Stimulated activated CD8-positive, alpha-beta memory T cell treated with anti-CD3 and anti-CD28 coated beads, Interleukin-4, amount 100 ng/mL, for 4 hours (primary cell): ENCODE results near the gene LMTK2.
"Not testable (repeated sequence)": the region's sequence is repeated elsewhere in the genome, so short reads cannot be mapped to it uniquely, and the experiment has no call there.

Source experiments
- DNase-seq, 2 donors: peaks; one replicate each; pipeline ENCODE4 v3.0.0-alpha.2; 2020; ENCODE audit warnings: low read depth in 2 of 2, low spot score in 1 of 2

The LMTK2 gene

GRCh38 chr7:98105942-98106544 is 619 bp upstream of the LMTK2 start:
- no peak for DNase-seq

DNA sequence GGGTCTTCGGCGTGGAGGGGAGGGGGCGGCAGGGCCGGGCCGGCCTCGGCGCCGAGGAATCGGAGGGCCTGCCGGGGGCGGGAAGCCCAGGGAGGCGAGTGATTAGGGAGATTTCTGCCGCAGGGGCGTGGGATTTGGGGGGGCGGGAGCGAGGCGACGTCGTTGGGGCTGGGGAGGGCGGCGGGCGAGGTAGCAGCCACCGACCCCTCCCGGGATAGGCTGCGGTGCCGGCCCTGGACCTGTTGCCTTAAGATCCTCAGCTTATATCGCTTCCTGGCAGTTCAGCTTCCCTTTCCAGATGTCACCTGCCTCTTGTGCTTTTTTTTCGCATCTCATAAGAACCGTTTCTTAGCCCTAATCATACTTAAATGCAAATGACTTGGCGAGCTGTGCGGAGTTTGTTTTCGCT is 655 bp downstream of the LMTK2 start:
- no peak for DNase-seq

DNA sequence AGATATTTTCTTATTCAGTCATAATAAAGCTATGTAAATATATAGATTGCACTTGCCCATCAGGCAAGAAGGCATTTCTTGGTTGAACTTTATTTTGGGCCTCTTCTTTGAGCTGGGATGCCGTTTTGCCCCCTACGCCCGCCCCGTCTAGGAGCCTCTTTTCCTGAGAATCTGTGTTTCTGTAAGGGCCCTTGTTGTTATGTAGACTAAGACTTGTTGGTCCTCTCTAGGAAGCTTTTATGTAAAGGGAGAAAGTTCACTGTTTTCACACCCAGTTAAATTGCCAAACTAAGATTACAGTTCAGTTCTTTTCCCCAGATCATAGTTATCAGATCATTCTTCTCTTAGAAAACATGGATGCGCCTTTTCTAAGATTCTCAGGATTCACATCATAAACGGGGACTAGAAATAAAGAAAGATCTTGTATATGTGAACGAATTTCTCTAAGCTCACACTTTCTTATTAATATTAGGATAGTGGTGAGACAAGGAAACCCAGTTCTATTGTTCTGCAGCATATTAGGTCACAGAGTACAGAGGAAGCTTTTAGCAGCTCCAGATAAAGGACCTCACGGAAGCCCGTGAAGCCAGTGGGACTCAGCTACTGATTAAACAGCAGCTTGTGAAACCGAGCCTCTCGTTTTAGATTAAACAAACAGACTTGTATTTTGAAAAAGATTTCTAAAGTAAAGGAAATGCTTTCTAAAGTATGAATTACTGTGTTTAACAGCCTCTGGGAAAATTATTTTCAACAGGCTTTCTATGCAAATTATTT is 3.8 kb downstream of the LMTK2 start:
- no peak for DNase-seq

DNA sequence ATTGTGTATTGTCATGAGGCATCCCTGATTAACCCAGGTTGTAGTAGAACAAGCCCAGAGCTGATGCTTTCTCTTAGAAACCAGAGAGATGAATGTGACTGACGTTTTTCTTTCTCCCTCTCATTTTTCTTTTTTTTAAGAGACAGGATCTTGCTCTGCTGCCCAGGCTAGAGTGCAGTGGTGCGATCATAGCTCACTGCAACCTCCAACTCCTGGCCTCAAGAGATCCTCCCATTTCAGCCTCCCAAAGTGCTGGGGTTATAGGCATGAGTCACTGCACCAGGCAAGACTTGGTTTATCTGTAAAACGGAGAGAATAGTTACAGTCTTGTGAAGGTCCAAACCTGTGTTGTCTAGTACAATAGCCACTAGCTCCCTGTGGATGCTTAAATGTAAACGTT is 5.4 kb downstream of the LMTK2 start:
- no peak for DNase-seq

GRCh38 chr7:98115746-98116525 is 9.3 kb downstream of the LMTK2 start:
- no peak for DNase-seq

GRCh38 chr7:98116656-98117461 is 10.2 kb downstream of the LMTK2 start:
- DNase-seq, result no peak

- no peak for DNase-seq
Measured at GRCh38 chr7:98119256-98119918, 12.7 kb downstream of the LMTK2 start.

DNA sequence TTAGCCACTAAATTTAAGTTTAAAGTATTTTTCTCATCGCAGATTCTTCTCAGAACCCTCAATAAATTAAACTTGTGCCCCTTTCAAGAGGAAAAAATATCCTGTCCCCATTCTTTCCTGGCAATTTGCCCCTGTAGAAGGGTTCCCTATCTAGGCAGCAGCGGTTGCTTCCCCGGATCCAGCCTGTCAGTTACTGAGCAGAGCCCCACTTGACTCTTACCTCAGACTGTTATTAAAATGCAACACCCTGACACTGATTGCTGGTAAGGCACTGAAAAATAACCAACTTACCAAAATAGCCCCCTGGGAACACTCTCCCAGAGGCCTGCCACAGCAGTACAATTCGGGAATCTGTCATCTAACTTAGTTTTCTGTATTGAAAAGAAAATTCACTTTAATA is 13.9 kb downstream of the LMTK2 start:
- DNase-seq, result no peak

- DNase-seq, result not testable (repeated sequence)
Measured at GRCh38 chr7:98121388-98121787, 14.7 kb downstream of the LMTK2 start.

- no peak for DNase-seq
Measured at GRCh38 chr7:98123365-98123696, 16.7 kb downstream of the LMTK2 start.

DNA sequence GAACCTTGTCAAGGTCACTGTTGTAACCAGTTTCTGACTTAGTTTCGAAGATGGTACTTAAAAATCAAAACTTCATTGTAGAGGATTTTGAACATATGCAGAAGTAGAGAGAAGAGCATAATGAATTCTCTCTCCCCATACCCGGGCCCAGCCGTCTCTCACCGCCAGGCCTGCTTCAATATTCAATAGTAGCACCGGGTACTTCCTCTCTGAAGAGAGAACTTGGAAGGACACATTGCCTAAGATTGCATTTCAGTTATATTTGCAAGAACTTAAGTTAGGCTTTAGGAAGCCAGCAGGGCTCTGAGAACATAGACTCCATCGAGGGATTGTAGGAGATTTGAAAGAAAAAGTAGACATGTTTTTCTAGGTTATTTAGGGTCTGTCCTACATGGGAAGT is 19.1 kb downstream of the LMTK2 start:
- DNase-seq, result no peak

- no peak for DNase-seq
Measured at GRCh38 chr7:98126311-98127142, 19.9 kb downstream of the LMTK2 start.

- DNase-seq, result no peak
Measured at GRCh38 chr7:98128346-98128745, 21.7 kb downstream of the LMTK2 start.

- DNase-seq, result no peak
Measured at GRCh38 chr7:98130959-98131358, 24.3 kb downstream of the LMTK2 start.

DNA sequence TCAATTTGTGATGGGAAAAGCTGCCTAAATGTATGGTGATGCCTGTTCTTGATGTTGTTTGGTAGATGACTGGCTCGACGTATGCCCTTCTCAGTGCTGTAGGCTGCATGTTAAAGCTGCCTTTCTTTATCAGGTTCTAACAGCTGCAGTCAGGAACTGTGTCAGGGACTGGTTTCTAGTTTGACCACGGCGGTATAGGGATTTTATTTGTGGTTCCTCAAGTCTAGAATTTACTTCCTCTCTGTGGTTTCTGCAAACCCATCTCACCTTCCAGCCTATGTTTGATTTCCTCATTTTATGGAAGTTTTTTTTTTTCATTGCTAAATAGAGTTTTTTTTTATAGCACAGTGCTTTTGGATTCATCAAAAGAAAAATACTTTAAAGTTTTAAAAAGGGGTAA is 26.5 kb downstream of the LMTK2 start:
- no peak for DNase-seq

DNA sequence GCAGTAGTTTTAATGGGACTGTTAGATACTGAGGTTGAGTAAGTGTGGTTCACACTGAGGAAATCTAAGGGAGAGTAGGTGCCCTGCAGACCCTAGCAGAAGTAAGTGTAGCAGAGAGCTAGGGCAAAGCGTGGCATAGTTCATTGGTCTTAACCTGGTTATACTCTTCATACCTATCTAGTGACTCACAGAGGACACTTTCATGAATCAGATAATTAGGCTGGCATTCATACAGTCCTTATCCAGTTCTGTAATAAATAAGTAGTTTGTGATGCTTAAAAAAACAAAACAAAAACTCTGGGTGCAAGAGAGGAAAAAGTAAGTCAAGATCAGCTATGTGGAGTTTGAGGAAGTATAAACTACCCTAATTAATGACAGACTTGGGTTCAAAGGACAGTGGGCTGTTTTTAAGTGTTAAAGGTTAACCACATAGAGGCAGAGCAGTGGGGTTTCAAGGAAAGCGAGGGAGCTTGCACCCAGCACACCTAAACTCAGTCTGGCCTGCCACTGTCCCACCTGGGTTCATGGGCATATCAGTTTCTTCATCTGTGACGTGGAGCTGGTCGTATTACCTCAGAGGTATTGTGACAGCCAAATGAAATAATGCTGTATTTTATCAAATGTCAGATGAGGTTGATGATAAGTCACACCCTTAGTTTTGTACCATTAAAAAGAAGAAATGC is 27.1 kb downstream of the LMTK2 start:
- no peak for DNase-seq

- no peak for DNase-seq
Measured at GRCh38 chr7:98134420-98135228, 28.0 kb downstream of the LMTK2 start.

- DNase-seq, result no peak
Measured at GRCh38 chr7:98135984-98136383, 29.3 kb downstream of the LMTK2 start.

DNA sequence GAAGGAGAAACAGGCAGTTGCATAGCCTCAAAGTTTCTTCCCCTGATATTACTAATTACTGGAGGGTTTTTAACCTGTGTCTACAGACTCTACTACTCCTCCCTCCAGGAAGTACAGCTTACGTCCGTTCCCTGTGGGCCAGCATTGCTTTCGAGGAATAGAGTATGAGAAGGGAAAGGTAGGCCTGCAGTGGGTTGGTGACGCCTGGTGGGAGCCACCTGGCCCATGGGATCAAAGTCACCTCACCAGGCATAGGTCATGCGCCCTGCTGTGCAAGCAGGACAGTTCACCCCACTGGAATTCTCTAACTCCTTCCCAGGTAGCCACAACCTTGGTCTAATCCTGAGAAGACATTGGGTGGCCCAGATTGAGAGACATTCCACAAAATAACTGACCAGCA is 29.8 kb downstream of the LMTK2 start:
- no peak for DNase-seq
